Endothelial cell of umbilical vein (primary cell): ENCODE results near the gene GARIN5A. TPM values are rescaled to one million over a fixed set of nuclear protein-coding genes. Genes with fewer than 3 reads are reported as not detected.

Experiments used
- BruUV-seq: library from RNA; stranded (reverse); fragments of 400-500 nt; replicated peaks from 2 replicates; lab custom pipeline; 2021; lab: Mats Ljungman, UMichigan
- CTCF ChIA-PET: fragments of 300-600, 350-600 bp; sonication (Branson Sonifier 250); formaldehyde crosslinking; loops from one replicate; lab custom pipeline; 2021; ENCODE audit warnings: antibody characterized with exemption, inconsistent platforms; lab: Charles Lee
- POLR2A ChIA-PET: fragments of 300-600, 350-600 bp; sonication (Branson Sonifier 250); formaldehyde crosslinking; loops from one replicate; lab custom pipeline; 2021; ENCODE audit warnings: antibody characterized with exemption, inconsistent platforms; lab: Charles Lee
- DNase-seq: peaks from one replicate; pipeline ENCODE4 v3.0.0-alpha.2; 2011; ENCODE audit warnings: low read depth, low spot score
- FAIRE-seq: peaks from 2 replicates; lab custom pipeline; 2011; peaks lifted over from hg19 to GRCh38; lab: Jason Lieb, UNC
- H2AFZ ChIP-seq: 2 replicates; pipeline ENCODE4 v1.6.0; 2012; ENCODE audit warnings: low read depth, low read length, control low read depth, inconsistent platforms
- H3K27ac ChIP-seq: 2 replicates; pipeline ENCODE4 v1.5.1; 2011; ENCODE audit warnings: low read depth, mild to moderate bottlenecking, control low read depth, low read length, moderate library complexity; ENCODE audit not compliant: insufficient read depth
- H3K27me3 ChIP-seq, 2 experiments: 2 replicates each; pipeline versions ENCODE4 v1.6.0 to v1.6.1; 2011; ENCODE audit warnings: low read length in 2 of 2, mixed read lengths in 1 of 2; ENCODE audit not compliant: control insufficient read depth in 2 of 2, insufficient read depth in 2 of 2
- H3K36me3 ChIP-seq, 2 experiments: 2 replicates in 1 of 2; 3 replicates in 1 of 2; pipeline ENCODE4 v1.5.1; 2011; ENCODE audit warnings: low read length in 2 of 2, mild to moderate bottlenecking in 1 of 2, moderate library complexity in 1 of 2; ENCODE audit not compliant: control insufficient read depth in 2 of 2, insufficient read depth in 2 of 2; ENCODE audit errors: extremely low read depth in 1 of 2
- H3K4me1 ChIP-seq: 3 replicates; pipeline ENCODE4 v1.5.1; 2011; ENCODE audit warnings: mild to moderate bottlenecking, low read length; ENCODE audit not compliant: control insufficient read depth, insufficient read depth; ENCODE audit errors: extremely low read depth
- H3K4me2 ChIP-seq: 2 replicates; pipeline ENCODE4 v1.6.1; 2011; ENCODE audit warnings: low read length, control low read depth, mixed read lengths; ENCODE audit not compliant: insufficient read depth
- H3K4me3 ChIP-seq, 3 experiments: fragments of 200-600 bp in 1 of 3; sonication (generic), shearing (Covaris generic) in 1 of 3; replicated peaks in 1 of 3; 2 replicates each; pipeline ENCODE4 v1.5.1; 2011 to 2016; ENCODE audit warnings: control low read depth in 3 of 3, low read length in 3 of 3, mild to moderate bottlenecking in 2 of 3, inconsistent platforms in 1 of 3, low read depth in 1 of 3, moderate library complexity in 1 of 3; ENCODE audit not compliant: insufficient read depth in 1 of 3
- H3K79me2 ChIP-seq: 2 replicates; pipeline ENCODE4 v1.6.0; 2012; ENCODE audit warnings: low read length, inconsistent platforms; ENCODE audit not compliant: control insufficient read depth, insufficient read depth
- H3K9ac ChIP-seq: replicated peaks from 2 replicates; pipeline ENCODE3; 2011; ENCODE audit warnings: low read length, control low read depth; ENCODE audit not compliant: insufficient read depth; ENCODE audit errors: extremely low read depth
- H3K9me1 ChIP-seq: replicated peaks from 3 replicates; pipeline ENCODE4 v1.6.0; 2011; ENCODE audit warnings: mild to moderate bottlenecking, low read length; ENCODE audit not compliant: control insufficient read depth, insufficient read depth; ENCODE audit errors: extremely low read depth
- H3K9me3 ChIP-seq: replicated peaks from 2 replicates; pipeline ENCODE4 v1.5.1; 2012; ENCODE audit warnings: low read length, inconsistent platforms; ENCODE audit not compliant: control insufficient read depth, insufficient read depth
- H4K20me1 ChIP-seq: replicated peaks from 2 replicates; pipeline ENCODE3; 2011; ENCODE audit warnings: mild to moderate bottlenecking, low read length; ENCODE audit not compliant: control insufficient read depth, insufficient read depth; ENCODE audit errors: extremely low read depth
- CTCF ChIP-seq, 2 donors: IDR thresholded peaks; 1 replicate in 1 of 2; 2 replicates in 1 of 2; pipeline ENCODE4 v1.5.1; 2011; ENCODE audit warnings: low read length in 2 of 2, mild to moderate bottlenecking in 2 of 2, moderate library complexity in 2 of 2, control low read depth in 1 of 2, inconsistent platforms in 1 of 2, low read depth in 1 of 2; ENCODE audit not compliant: insufficient read depth in 1 of 2; ENCODE audit errors: extremely low read depth in 1 of 2
- EZH2 ChIP-seq: IDR thresholded peaks from 2 replicates; pipeline ENCODE4 v1.6.1; 2012; ENCODE audit warnings: borderline replicate concordance, low read depth, mild to moderate bottlenecking, moderate library complexity, low read length, inconsistent platforms; ENCODE audit not compliant: severe bottlenecking
- FOS ChIP-seq: IDR thresholded peaks from 2 replicates; pipeline ENCODE4 v1.6.1; 2011; ENCODE audit warnings: mild to moderate bottlenecking, low read length, moderate library complexity, borderline replicate concordance; ENCODE audit not compliant: insufficient read depth
- GATA2 ChIP-seq: IDR thresholded peaks from 2 replicates; pipeline ENCODE4 v1.7.0; 2011; ENCODE audit warnings: low read depth, mild to moderate bottlenecking, moderate library complexity, mixed read lengths, low read length; ENCODE audit not compliant: insufficient read length, insufficient read depth
- JUN ChIP-seq: IDR thresholded peaks from 2 replicates; pipeline ENCODE4 v1.6.1; 2011; ENCODE audit warnings: borderline replicate concordance, low read depth; ENCODE audit not compliant: insufficient read length, insufficient read depth
- MAX ChIP-seq: IDR thresholded peaks from 2 replicates; pipeline ENCODE4 v1.6.1; 2011; ENCODE audit not compliant: insufficient read depth, insufficient read length
- MYC ChIP-seq: IDR thresholded peaks from one replicate; pipeline ENCODE4 v1.6.1; 2011; ENCODE audit warnings: mild to moderate bottlenecking, low read depth, low read length
- POLR2A ChIP-seq: IDR thresholded peaks from 2 replicates; pipeline ENCODE4 v1.6.1; 2012; ENCODE audit warnings: low read depth, mild to moderate bottlenecking, control low read depth, low read length
- POLR2AphosphoS5 ChIP-seq: IDR thresholded peaks from 2 replicates; pipeline ENCODE4 v1.6.1; 2012; ENCODE audit warnings: low read depth, mild to moderate bottlenecking, control low read depth, low read length, moderate library complexity; ENCODE audit not compliant: insufficient read depth
- dilution Hi-C: fragments of 300-500 bp; cut with MboI; formaldehyde crosslinking; loops from one replicate; pipeline ENCODE4 v1.15.0; 2019; ENCODE audit warnings: low sequenced_read_pairs; ENCODE audit not compliant: extremely low pct_ligation_motif_present
- intact Hi-C: fragments of 100-400 bp; cut with micrococcal nuclease; formaldehyde crosslinking; loops from one replicate; pipeline ENCODE4 v1.10.0; 2022
- polyA plus RNA-seq, 4 experiments: library from polyadenylated mRNA; depleted of rRNA in 3 of 4; stranded (reverse) in 3 of 4; unstranded in 1 of 4; fragments of >200 nt; gene quantifications; 2 replicates each; pipeline versions ENCODE4 v1.2.1 to v1.2.3, GENCODE V29; 2011 to 2012; ENCODE audit warnings: missing spikeins in 1 of 4
- total RNA-seq: library from RNA; stranded (reverse); gene quantifications from 2 replicates; pipeline ENCODE4 v1.2.3, GENCODE V29; 2021

The GARIN5A gene
- total and polyA plus RNA-seq, 2 donors (not counting 3 experiments of a cell fraction or from before 2014, with no cell fraction given): 0.44 to 0.76 TPM

GRCh38 chr19:50496189-50497021 is 19.8 kb upstream of the GARIN5A start:
- no peaks in the 10 kb centered on the region for H3K36me3 ChIP-seq
- H4K20me1 ChIP-seq: no peaks in the 10 kb centered on the region
- no peak overlapping the region for H2AFZ ChIP-seq
- H3K27ac ChIP-seq: no peak overlapping the region
- no TSS peak for BruUV-seq
- no peaks in the 10 kb centered on the region for H3K9me3 ChIP-seq
- H3K9ac ChIP-seq: no peak overlapping the region
- intact Hi-C loops (no loop called here), dilution Hi-C loops (no loop called here)
- no peak overlapping the region for H3K4me3 ChIP-seq
- H3K79me2 ChIP-seq: no peaks in the 10 kb centered on the region
- no peaks in the 10 kb centered on the region for H3K9me1 ChIP-seq
- CTCF ChIA-PET: interaction anchor here (1.2 kb wide), 1 partner anchor 10 kb away, joined by 3 read pairs; no protein-coding TSS in a partner anchor
- peaks cover 5 to 7% of the 10 kb centered on the region in 2 experiments for H3K27me3 ChIP-seq
- DNase-seq (no peak), FAIRE-seq (no peak)
- no peak for TF ChIP-seq GATA2
- H3K4me1 ChIP-seq: no peaks in the 10 kb centered on the region
- no peak overlapping the region for H3K4me2 ChIP-seq
- POLR2A ChIA-PET: no interaction called here

- BruUV-seq: no TSS peak
- FAIRE-seq: no peak
Observed at GRCh38 chr19:50495020-50495531, 18.4 kb upstream of the GARIN5A start.

More at GRCh38 chr19:50495020-50495531, 18.4 kb upstream of the GARIN5A start:
- no peak for DNase-seq
- Histone ChIP-seq H3K27ac (no peak overlapping the region), H2AFZ (no peak overlapping the region), H3K9me3 (no peaks in the 10 kb centered on the region), H3K27me3 (peaks cover 5 to 8% of the 10 kb centered on the region in 2 experiments), H4K20me1 (no peaks in the 10 kb centered on the region), H3K36me3 (no peaks in the 10 kb centered on the region), H3K9ac (no peak overlapping the region), H3K9me1 (no peaks in the 10 kb centered on the region), H3K4me2 (no peak overlapping the region), H3K4me3 (no peak overlapping the region), H3K4me1 (no peaks in the 10 kb centered on the region), H3K79me2 (no peaks in the 10 kb centered on the region)
- CTCF ChIA-PET: no interaction called here
- dilution Hi-C loops: no loop called here
- TF ChIP-seq CTCF (IDR thresholded peaks at IDR 0.05; ENCODE audit: extremely low read depth in 1 of 2, insufficient read depth in 1 of 2, low read depth in 1 of 2, low read length in 2 of 2) (no peak), GATA2 (no peak), JUN (no peak), MYC (no peak), POLR2A (no peak), EZH2 (no peak), POLR2AphosphoS5 (no peak), MAX (no peak), FOS (no peak)
- intact Hi-C loops: no loop called here
- POLR2A ChIA-PET: no interaction called here
